Measurements from ENCODE around the gene DYNC1H1. TPM values are rescaled to one million over a fixed set of nuclear protein-coding genes. Genes with fewer than 3 reads are reported as not detected.

DYNC1H1 gene
- total RNA-seq, 1 experiment from 2014 or later: 833 TPM

DNA sequence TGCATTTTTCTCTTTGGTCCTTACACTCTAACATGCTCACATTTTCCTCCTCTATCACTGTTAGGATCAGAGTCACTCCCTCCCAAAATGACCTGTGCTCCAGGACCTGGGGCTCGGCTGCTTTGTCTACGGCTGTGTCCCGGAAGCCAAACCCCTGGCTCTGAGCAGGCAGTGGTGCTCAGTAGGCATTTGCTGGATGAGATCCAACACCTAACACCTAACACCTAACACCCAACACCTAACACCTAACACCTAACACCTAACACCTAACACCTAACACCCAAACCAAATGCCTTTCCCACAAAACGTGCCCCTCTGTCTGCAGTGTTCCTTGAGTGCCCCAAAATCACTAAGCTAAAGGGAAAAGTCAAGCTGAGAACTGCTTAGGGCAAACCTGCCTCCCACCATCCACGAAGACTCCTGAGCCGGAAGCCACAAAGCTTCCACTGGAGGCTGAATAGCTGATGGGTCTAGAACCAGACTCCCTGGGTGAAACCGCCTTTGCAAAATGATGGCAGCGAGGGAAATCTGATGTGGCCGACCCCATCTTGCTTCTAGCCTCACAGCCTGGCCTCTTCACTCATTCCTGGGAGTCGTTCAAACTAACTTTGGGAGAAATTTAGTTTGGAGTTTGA lies 93.2 kb downstream of the DYNC1H1 start:
- H3K36me3 ChIP-seq (ENCODE audit: insufficient read depth, low read length, poor library complexity, severe bottlenecking): peaks cover 18% of the 10 kb centered on the region
- intact Hi-C loops (cut with micrococcal nuclease; ENCODE audit: unreplicated experiment): no loop called here
- no peaks in the 10 kb centered on the region for H3K9me3 ChIP-seq (ENCODE audit: low read depth, low read length, poor library complexity, severe bottlenecking)
- H3K4me1 ChIP-seq (ENCODE audit: insufficient read depth, low read length, poor library complexity, severe bottlenecking): no peaks in the 10 kb centered on the region
- H3K4me3 ChIP-seq (ENCODE audit: low read depth, low read length, poor library complexity, severe bottlenecking): no peak overlapping the region
- DNase-seq (ENCODE audit: low spot score): no peak
- CTCF ChIA-PET: no interaction called here
- POLR2A ChIA-PET (ENCODE audit: low non-redundant PET): no interaction called here
- no peaks in the 10 kb centered on the region for H3K27me3 ChIP-seq (replicated peaks; ENCODE audit: insufficient read depth, low read depth, low read length, poor library complexity)
- TF ChIP-seq, protein P1, sequence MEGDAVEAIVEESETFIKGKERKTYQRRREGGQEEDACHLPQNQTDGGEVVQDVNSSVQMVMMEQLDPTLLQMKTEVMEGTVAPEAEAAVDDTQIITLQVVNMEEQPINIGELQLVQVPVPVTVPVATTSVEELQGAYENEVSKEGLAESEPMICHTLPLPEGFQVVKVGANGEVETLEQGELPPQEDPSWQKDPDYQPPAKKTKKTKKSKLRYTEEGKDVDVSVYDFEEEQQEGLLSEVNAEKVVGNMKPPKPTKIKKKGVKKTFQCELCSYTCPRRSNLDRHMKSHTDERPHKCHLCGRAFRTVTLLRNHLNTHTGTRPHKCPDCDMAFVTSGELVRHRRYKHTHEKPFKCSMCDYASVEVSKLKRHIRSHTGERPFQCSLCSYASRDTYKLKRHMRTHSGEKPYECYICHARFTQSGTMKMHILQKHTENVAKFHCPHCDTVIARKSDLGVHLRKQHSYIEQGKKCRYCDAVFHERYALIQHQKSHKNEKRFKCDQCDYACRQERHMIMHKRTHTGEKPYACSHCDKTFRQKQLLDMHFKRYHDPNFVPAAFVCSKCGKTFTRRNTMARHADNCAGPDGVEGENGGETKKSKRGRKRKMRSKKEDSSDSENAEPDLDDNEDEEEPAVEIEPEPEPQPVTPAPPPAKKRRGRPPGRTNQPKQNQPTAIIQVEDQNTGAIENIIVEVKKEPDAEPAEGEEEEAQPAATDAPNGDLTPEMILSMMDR (conservative IDR thresholded peaks at IDR 0.05; ENCODE audit: low read depth, low read length): no peak
- no peak for TF ChIP-seq EZH2 (IDR thresholded peaks at IDR 0.05; ENCODE audit: borderline replicate concordance, low read depth, low read length, poor library complexity, severe bottlenecking)
- BruUV-seq (replicated peaks): no TSS peak
- no peak overlapping the region for H3K27ac ChIP-seq (ENCODE audit: low read depth, low read length, poor library complexity, severe bottlenecking)

DNA sequence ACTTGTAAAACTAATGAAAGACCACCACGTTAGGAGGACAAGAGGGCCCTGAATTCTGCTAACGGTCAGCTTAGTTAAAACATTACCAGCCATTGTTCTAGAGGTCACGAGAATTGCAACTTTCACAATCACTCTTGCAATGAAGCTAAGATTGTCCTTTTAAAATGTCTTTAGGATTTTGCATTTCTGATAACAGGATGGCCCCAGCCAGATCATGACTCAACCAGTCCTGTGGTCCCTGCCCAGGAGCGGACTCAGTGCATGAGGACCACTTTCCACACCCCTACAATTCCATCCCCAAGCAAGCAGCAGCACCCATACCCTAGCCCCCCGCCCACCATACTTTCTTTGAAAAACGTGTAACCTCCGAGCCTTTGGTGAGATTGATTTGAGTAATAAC lies 93.8 kb downstream of the DYNC1H1 start:
- no peaks in the 10 kb centered on the region for H3K4me1 ChIP-seq (ENCODE audit: insufficient read depth, low read length, poor library complexity, severe bottlenecking)
- H3K36me3 ChIP-seq (ENCODE audit: insufficient read depth, low read length, poor library complexity, severe bottlenecking): peaks cover 15% of the 10 kb centered on the region
- intact Hi-C loops (cut with micrococcal nuclease; ENCODE audit: unreplicated experiment): no loop called here
- DNase-seq (ENCODE audit: low spot score): no peak
- H3K9me3 ChIP-seq (ENCODE audit: low read depth, low read length, poor library complexity, severe bottlenecking): no peaks in the 10 kb centered on the region
- no peak overlapping the region for H3K4me3 ChIP-seq (ENCODE audit: low read depth, low read length, poor library complexity, severe bottlenecking)
- H3K27me3 ChIP-seq (replicated peaks; ENCODE audit: insufficient read depth, low read depth, low read length, poor library complexity): no peaks in the 10 kb centered on the region
- TF ChIP-seq, protein P1 (conservative IDR thresholded peaks at IDR 0.05; ENCODE audit: low read depth, low read length): no peak
- no peak for TF ChIP-seq EZH2 (IDR thresholded peaks at IDR 0.05; ENCODE audit: borderline replicate concordance, low read depth, low read length, poor library complexity, severe bottlenecking)
- H3K27ac ChIP-seq (ENCODE audit: low read depth, low read length, poor library complexity, severe bottlenecking): no peak overlapping the region
- POLR2A ChIA-PET (ENCODE audit: low non-redundant PET): no interaction called here
- BruUV-seq (replicated peaks): no TSS peak
- CTCF ChIA-PET: no interaction called here

DNA sequence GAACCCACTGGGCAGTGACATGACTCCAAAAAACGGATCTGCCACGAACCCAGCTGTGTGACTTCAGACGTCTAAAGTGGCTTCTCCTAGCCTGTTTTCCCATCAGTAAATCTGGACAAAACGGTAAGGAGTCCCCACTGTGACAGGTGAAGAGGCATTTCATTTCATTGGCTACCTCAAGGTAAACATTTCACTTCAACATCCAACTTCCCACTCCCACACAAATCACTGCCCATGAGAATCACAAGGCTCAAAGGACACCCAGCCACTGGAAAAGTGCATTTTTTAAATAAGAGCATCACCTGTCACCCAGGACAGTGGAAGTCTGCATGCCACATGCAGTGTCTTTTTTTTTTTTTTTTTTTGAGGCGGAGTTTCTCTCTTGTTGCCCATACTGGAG lies 94.6 kb downstream of the DYNC1H1 start:
- BruUV-seq (replicated peaks): no TSS peak
- no peak for DNase-seq (ENCODE audit: low spot score)
- Histone ChIP-seq H3K4me1 (ENCODE audit: insufficient read depth, low read length, poor library complexity, severe bottlenecking) (peaks cover 4% of the 10 kb centered on the region), H3K9me3 (ENCODE audit: low read depth, low read length, poor library complexity, severe bottlenecking) (no peaks in the 10 kb centered on the region), H3K27ac (ENCODE audit: low read depth, low read length, poor library complexity, severe bottlenecking) (no peak overlapping the region), H3K36me3 (ENCODE audit: insufficient read depth, low read length, poor library complexity, severe bottlenecking) (peaks cover 13% of the 10 kb centered on the region), H3K27me3 (replicated peaks; ENCODE audit: insufficient read depth, low read depth, low read length, poor library complexity) (no peaks in the 10 kb centered on the region), H3K4me3 (ENCODE audit: low read depth, low read length, poor library complexity, severe bottlenecking) (no peak overlapping the region)
- ChIA-PET CTCF (no interaction called here), POLR2A (ENCODE audit: low non-redundant PET) (no interaction called here)
- intact Hi-C loops (cut with micrococcal nuclease; ENCODE audit: unreplicated experiment): no loop called here
- TF ChIP-seq EZH2 (IDR thresholded peaks at IDR 0.05; ENCODE audit: borderline replicate concordance, low read depth, low read length, poor library complexity, severe bottlenecking): no peak
- TF ChIP-seq, protein P1 (conservative IDR thresholded peaks at IDR 0.05; ENCODE audit: low read depth, low read length): no peak
